Measurements from ENCODE around the gene HLA-DMA.

HLA-DMA gene

DNA sequence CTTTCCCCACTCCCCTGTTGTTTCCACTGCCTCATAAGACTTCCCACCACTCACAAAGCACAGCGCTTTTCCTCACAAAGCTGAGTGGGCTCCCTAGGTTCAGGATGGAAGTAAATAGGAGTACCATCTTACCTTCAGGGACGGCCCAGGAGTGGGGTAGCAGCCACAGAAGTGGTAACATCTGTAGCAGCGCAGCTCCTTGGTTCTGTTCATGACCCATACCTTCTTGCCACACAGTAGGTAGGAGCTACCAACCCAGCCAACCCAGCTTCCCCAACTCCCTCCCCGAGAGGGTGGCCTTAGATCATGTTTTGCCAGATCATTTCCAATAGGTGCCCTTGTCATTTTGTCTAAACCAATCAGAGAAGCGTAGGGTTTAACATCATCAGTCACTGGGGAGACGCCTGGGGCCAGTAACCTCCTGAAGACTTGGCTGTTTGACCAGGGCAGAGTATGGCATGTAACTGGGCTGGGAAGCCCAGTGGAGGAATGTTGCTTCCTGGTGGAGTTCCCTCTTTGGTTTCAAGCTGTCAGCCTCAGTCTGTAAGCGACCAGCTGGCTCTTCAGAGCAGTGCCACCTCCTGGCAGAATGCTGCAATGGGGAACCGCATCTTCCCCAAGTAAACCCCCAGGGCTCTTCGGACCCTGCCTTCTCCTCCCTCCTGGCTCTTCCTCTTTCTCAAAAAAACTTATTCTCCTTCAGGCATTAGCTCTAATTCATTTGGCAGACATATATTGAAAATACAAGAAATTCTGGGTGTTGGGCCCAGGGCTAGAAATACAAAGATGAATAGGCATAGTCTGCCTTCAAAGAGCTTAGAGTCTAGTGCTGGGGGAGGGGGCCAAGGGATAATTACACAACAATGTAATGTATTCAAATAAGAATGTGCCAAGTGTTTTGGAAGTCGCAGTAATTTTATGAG, at the start of gene HLA-DMA:
HLA-DMA (minus strand) TSS at position 281 of the 923 bp plus-strand sequence; CDS start at position 220, 61 bp downstream.
- peak; percentile 96 for DNase-seq (ENCODE audit: low read depth, low spot score)

DNA sequence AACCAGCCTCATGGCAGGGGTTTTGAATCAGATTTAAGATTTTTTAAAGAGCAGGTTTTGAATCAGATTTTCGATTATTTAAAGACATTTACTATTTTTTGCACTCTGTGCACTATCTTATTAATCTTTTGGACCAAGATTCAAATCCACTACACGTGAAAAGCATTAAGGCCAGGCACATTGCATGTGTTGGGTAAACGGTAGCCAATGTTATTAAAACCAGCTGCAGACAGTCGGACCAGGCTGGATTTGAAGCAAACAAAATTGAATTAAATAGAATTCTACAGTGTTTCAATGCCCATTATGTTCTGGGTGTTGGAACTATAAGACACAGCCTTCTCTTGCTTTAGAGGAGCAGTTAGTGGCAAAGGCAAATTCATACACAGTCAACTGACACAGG, 48.8 kb upstream of the HLA-DMA start:
- DNase-seq (ENCODE audit: low read depth, low spot score), result no peak

DNA sequence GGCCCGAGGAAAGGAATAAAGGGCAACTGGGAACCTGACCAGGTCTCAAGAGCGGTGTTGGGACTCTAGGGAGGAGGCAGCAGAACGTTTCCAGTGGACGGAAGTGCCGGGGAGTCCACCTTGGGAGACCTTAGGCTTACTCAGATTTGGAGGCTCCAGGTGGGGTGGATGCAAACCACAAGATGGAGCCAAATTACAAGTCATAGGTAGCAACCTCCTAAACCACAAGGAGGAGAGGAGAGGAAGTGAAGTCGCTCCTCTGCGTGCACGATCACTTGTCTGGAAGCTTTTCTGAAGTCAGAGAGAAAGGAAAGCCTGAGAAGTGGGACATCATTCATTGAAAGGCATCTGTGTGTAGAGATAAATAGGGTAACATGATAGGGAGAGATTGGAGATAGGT, 47.2 kb upstream of the HLA-DMA start:
- DNase-seq (ENCODE audit: low read depth, low spot score), result peak; percentile 72

DNA sequence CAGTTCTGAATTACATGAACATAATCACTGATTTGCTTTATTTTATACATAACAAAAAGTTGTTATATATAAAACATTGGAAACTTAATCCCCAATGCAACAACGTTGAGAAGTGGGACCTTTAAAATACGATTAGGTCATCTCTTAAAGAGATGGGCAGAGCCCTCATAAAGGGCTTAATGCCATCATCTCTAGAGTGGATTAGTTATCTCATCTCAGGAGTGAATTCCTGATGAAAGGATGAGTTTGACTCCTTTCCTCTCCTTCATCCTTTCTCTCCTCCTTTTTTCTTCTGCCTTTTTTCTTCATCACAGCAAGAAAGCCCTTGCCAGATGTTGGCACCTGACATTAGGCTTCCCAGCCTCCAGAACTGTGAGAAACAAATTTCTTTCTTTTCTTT, 42.6 kb upstream of the HLA-DMA start:
- no peak for DNase-seq (ENCODE audit: low read depth, low spot score)

DNA sequence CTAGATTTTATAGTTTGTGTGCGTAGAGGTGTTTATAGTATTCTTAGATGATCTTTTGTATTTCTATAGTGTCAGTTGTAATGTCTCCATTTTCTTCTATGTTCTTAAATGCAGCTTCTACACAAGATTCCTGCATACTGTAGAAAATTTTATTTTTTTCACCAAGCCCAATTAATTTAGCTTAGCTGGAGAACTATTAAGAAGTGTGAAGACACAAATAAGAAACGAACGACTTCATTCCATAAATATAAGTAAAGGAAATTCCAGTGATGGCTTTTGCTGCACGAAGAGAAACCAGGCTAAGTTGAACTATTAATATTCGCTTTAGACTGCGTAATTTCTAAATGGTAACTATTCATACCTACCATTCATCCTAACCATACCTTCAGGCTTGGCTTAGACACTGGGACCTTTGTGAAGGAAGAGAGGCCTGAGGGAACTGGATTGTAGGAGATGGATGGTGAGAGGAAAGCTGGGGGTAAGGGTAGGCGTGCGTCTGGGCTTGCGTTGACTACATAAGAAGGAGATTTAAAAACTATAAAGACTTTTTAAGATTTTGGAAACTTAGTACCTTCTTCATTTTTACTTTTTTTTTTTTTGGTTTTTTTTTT, 40.6 kb upstream of the HLA-DMA start:
- no peak for DNase-seq (ENCODE audit: low read depth, low spot score)

DNA sequence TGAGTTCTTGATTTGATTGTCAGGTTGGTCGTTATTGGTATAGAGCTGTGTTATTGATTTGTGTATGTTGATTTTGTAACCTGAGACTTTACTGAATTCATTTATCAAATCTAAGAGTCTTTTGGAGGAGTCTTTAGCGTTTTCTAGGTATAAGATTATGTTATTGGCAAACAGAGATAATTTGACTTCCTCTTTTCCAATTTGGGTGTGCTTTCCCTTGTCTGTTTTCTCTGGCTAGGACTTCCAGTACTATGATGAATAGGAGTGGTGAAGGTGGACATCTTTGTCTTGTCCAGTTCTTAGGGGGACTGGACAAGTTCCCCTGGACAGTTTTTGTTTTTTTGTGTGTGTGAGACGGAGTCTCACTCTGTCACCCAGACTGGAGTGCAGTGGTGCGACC, 39.1 kb upstream of the HLA-DMA start:
- DNase-seq (ENCODE audit: low read depth, low spot score), result no peak

DNA sequence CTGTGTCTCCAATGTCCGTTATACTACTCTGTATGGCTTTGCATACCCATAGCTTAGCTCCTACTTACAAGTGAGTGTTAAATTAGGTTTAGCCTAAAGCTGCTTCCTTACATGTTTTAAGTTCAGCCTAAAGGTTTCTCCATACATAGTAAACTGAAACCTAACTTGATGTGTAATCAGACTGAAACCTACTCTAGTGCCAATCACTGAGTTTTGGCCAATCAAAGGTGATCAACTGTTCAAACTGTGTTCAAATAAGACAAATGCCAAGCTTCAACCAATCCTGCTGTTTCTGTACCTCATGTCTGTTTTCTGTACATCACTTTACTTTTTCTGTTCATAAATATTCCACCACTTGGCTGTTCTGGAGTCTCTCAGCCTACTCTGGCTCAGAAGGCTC, 36.5 kb upstream of the HLA-DMA start:
- no peak for DNase-seq (ENCODE audit: low read depth, low spot score)

DNA sequence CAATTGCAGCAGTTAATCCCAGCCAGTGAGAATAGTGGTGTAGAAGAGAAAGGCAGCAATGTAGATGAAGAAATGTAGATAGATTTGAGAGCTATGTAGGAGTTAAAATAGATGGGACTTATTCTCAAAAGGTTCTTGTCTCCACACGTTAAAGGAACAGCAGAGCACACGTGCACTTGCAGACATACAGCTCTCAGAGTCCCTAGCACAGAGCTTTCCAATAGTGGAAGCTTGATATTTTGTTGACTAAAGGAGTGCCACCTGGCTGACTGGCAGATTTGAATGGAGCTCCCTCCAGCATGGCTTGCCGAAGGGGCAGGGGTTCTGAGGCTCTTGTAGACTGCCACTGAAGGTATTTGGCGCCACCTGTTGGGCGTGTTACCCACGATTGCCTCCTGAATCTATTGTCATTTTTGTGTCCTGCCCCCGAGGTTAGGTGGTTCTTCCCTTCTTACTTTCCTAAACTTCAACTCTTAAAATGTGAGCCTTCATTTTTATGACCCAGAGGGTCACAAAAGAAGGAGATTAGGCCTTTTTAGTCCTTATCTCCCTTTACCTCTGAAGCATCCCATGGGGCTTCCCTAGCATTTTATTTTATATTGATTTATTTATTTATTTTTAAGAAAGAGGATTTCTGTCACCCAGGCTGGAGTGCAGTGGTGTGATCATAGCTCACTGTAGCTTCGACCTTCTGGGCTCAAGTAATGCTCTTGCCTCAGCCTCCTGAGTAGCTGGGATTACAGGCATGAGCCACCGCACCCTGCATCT, 31.9 kb upstream of the HLA-DMA start:
- DNase-seq (ENCODE audit: low read depth, low spot score), result peak; percentile 87

DNA sequence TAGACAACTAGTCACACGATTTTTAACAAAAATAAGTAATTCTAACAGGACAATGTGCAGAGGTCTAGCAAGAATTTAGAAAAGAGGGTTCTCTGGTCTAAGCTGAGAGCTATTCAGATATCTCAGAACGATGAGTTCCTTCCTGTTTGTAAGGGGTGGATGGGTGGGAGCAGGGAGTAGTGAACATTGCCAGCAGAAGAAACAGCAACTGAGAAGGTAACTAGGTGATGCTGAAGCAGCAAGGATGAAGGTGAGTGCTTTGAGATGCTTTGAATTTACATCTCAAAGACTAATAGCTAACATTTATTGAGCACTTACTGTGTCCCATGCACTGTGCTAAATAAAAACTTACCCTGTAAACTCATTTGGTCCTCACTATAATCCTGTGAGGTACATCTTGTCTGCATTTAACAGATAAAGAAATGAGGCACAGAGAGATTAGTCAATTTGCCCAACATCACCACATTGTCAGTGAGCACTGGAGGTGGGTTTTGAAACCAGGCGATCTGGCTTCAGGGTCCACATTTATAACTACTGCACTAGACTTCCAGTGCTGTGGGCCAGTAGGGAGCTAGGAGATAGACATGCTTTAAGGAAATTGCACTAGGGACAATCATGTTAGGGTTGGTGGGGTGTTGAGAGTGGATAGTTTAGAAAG, 31.2 kb upstream of the HLA-DMA start:
- no peak for DNase-seq (ENCODE audit: low read depth, low spot score)

DNA sequence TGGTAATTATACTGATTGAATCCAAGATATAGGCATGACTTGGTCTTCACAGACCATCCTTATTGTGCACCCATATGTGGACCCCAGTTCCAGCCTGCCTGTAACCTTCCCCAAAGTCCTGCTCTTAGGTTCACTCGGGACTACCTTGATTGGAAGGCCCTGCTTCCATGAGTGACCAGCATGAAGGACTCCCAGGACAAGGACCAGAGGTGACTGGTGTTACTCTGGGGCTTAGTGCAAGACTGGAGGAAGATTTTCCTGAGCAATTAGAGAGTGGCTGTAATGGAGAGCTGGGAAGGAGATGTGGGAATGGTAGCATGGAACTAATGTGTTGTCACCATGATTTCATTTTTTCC, 30.6 kb upstream of the HLA-DMA start:
- DNase-seq (ENCODE audit: low read depth, low spot score), result no peak

DNA sequence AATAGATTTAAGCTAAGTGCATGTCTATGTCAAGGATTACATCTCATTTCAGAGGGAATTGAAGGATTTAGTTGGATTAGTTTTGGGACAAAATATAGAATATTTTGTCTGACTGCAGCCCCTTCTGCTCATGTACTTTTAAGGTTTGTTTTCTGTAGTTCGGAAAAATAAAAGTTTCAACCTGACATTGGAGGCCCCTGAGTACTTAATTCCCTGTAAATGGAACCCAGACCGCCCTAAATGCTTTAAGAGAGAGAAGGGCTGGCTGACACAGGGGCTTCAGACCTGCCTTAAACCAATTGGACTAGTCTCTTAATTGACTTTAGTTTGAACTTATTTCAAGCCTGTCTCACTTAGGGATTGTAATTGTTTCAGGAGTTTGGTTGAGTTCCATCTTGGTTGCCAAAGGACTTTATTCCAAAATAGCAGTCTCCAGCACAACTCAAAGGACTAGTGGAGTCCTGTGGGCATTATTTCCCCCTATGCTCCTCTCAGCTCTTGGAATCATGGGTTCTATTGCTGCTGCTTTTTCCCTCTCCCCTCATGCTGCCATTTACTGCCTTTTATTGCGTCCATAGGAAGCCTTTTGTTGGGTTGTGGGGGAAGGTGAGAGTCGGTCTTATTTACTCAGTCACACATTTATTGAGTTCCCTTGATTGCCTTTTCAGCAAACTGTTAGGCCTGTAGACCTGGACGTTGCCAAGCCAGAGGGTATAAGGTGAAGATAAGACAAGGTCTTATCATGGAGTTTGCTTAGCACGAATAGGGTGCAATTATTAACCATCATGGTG, 30.0 kb upstream of the HLA-DMA start:
- DNase-seq (ENCODE audit: low read depth, low spot score), result no peak

DNA sequence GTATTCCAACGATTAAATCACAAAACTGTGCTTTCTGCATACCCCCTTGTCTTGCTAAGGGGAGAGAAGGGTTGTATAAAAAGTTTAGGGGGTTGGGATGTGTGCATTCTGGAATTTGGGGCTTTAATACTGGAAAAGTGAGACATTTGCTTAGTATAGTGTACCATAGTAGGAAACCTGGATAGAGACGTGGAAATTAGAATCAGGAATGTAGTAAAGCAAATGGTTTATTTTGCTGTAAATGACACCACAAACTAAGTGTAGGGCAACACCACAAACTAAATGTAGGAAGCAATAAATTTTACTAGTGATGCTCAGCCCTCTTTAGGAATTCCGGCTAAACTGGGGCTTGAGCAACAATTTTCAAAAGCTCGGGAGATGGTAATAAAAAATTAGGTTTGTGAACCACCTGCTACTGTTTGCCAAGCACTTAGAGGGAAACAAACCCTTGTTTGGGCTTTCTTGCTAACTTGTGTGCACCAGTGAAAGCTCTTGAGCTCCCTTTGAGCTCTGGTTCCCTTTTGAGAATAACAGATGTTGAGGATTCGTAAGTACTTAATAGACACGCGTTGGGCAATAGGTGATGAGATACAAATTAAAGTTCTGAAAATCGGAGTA, 29.3 kb upstream of the HLA-DMA start:
- no peak for DNase-seq (ENCODE audit: low read depth, low spot score)

DNA sequence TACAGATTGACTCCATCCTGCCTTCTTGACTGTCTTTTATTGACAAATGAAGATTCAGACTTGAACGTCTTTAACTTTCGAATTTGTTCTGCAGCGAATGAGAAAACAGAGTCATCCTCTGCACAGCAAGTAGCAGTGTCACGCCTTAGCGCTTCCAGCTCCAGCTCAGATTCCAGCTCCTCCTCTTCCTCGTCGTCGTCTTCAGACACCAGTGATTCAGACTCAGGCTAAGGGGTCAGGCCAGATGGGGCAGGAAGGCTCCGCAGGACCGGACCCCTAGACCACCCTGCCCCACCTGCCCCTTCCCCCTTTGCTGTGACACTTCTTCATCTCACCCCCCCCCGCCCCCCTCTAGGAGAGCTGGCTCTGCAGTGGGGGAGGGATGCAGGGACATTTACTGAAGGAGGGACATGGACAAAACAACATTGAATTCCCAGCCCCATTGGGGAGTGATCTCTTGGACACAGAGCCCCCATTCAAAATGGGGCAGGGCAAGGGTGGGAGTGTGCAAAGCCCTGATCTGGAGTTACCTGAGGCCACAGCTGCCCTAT, 27.7 kb upstream of the HLA-DMA start:
- no peak for DNase-seq (ENCODE audit: low read depth, low spot score)

DNA sequence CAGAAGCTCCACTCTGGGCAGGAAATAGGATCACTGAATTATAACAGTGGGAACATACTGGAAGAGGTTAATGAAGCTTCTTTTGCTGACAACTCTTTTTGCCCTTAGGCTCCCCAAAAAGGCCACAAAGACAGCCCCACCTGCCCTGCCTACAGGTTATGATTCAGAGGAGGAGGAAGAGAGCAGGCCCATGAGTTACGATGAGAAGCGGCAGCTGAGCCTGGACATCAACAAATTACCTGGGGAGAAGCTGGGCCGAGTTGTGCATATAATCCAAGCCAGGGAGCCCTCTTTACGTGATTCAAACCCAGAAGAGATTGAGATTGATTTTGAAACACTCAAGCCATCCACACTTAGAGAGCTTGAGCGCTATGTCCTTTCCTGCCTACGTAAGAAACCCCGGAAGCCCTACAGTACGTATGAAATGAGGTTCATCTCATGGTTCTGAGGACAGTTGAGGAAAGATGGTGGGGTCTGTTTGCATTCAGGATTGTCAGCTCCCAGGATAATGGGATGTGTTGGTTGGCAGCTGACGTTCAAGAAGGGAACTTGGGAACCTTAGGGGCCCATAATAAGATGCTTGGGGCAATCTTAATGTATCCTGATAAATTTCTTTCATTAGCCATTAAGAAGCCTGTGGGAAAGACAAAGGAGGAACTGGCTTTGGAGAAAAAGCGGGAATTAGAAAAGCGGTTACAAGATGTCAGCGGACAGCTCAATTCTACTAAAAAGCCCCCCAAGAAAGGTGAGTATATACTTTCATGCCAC, 27.0 kb upstream of the HLA-DMA start:
- no peak for DNase-seq (ENCODE audit: low read depth, low spot score)

DNA sequence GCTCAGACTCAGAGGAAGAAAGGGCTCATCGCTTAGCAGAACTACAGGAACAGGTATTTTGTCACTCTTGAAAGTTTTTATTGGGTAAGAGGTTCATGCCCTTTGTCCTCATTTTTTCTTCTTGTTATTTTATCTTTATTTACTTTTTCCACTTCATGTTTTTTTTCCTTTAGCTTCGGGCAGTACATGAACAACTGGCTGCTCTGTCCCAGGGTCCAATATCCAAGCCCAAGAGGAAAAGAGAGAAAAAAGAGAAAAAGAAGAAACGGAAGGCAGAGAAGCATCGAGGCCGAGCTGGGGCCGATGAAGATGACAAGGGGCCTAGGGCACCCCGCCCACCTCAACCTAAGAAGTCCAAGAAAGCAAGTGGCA, 25.0 kb upstream of the HLA-DMA start:
- DNase-seq (ENCODE audit: low read depth, low spot score), result no peak

DNA sequence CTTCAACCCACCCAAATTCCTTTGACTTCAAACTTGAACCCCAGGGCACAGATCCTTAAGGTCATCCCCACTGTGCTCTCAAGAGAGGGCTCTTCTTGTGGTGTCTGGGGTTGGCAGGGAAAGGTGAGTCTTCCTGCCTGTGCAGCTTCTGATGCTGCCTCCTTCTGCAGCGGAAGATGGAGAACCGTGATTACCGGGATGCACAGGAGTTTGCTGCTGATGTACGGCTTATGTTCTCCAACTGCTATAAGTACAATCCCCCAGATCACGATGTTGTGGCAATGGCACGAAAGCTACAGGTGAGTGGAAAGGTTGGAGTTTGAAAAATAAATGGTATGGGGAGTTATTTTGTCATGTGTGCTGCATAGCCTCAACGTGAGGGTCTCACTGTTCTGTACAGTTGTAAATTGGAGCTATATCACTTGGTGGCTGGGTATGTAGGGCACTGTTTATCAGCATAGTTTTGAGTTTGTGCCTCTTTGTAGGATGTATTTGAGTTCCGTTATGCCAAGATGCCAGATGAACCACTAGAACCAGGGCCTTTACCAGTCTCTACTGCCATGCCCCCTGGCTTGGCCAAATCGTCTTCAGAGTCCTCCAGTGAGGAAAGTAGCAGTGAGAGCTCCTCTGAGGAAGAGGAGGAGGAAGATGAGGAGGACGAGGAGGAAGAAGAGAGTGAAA, 24.5 kb upstream of the HLA-DMA start:
- DNase-seq (ENCODE audit: low read depth, low spot score), result no peak

DNA sequence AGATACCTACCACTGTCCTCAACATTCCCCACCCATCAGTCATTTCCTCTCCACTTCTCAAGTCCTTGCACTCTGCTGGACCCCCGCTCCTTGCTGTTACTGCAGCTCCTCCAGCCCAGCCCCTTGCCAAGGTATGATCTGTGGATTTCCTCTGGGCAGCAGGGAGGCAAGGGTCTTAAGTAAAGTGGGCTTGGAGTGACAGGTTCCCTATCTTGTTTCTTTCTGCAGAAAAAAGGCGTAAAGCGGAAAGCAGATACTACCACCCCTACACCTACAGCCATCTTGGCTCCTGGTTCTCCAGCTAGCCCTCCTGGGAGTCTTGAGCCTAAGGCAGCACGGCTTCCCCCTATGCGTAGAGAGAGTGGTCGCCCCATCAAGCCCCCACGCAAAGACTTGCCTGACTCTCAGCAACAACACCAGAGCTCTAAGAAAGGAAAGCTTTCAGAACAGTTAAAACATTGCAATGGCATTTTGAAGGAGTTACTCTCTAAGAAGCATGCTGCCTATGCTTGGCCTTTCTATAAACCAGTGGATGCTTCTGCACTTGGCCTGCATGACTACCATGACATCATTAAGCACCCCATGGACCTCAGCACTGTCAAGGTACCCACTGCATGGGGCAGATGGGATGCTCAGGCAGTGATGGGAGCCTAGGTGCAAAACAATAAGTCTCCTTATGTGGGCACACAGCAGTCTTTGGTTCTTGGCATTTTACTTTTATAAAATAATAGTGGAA, 23.6 kb upstream of the HLA-DMA start:
- DNase-seq (ENCODE audit: low read depth, low spot score), result no peak

DNA sequence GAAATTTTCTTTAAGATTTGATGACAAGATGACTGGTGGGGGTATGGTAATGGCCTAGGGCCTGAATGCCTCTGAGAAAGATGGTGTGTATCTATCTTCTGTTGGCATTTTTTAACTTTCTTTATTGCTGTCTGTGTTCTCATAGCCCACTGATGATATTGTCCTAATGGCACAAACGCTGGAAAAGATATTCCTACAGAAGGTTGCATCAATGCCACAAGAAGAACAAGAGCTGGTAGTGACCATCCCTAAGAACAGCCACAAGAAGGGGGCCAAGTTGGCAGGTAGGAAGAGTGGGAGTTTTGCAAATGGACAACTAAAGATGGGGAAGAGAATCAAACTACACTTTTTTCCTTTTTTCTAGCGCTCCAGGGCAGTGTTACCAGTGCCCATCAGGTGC, 23.0 kb upstream of the HLA-DMA start:
- no peak for DNase-seq (ENCODE audit: low read depth, low spot score)

Measured in ELF-1 (cell line).